Activated B cell treated with CpG ODN at 0.5 μM for 24 hours (primary cell): ENCODE measurements around the gene FMNL2. TPM values are rescaled to one million over a fixed set of nuclear protein-coding genes. Genes with fewer than 3 reads are reported as not detected.

Experiments
- ATAC-seq: fragments of 200-7000 bp; cut with Tn5 transposase; one replicate; pipeline ENCODE4 v1.10.0; 2021; ENCODE audit warnings: low read depth, mild to moderate bottlenecking, moderate library complexity
- CTCF ChIA-PET: fragments of 350-600 bp; sonication (Branson Sonifier 250); formaldehyde crosslinking; loops from one replicate; lab custom pipeline; 2021; ENCODE audit warnings: antibody characterized with exemption; lab: Charles Lee
- POLR2A ChIA-PET: fragments of 350-600 bp; sonication (Branson Sonifier 250); formaldehyde crosslinking; loops from one replicate; lab custom pipeline; 2021; ENCODE audit warnings: antibody characterized with exemption; lab: Charles Lee
- DNase-seq: peaks from one replicate; pipeline ENCODE4 v3.0.0; 2022
- H3K27ac Mint-ChIP-seq: one replicate; pipeline ENCODE4 v1.8.0; 2020; ENCODE audit warnings: mixed read lengths
- H3K27me3 Mint-ChIP-seq: one replicate; pipeline ENCODE4 v1.8.0; 2021; ENCODE audit warnings: mixed read lengths
- H3K36me3 Mint-ChIP-seq: one replicate; pipeline ENCODE4 v1.8.0; 2021; ENCODE audit warnings: low read depth, mixed read lengths
- H3K4me1 Mint-ChIP-seq: one replicate; pipeline ENCODE4 v1.8.0; 2021; ENCODE audit warnings: mixed read lengths
- H3K4me3 Mint-ChIP-seq: one replicate; pipeline ENCODE4 v1.8.0; 2020; ENCODE audit warnings: mild to moderate bottlenecking, mixed read lengths
- H3K9me3 Mint-ChIP-seq: one replicate; pipeline ENCODE4 v1.8.0; 2020; ENCODE audit warnings: mixed read lengths
- intact Hi-C: fragments of 100-400 bp; cut with micrococcal nuclease; formaldehyde crosslinking; loops from one replicate; pipeline ENCODE4 v1.15.1; 2024
- total RNA-seq: library from RNA; stranded (reverse); gene quantifications from 2 replicates; pipeline ENCODE4 v1.2.3, GENCODE V29; 2022
- TF ChIP-seq, protein P1 (sequence below): fragments of 200-600 bp; IDR thresholded peaks from one replicate; pipeline ENCODE4 v1.8.0; 2022; ENCODE audit warnings: antibody characterized with exemption, mild to moderate bottlenecking

The FMNL2 gene
- total RNA-seq, 1 donor from 2014 or later: 4.0 TPM

DNA sequence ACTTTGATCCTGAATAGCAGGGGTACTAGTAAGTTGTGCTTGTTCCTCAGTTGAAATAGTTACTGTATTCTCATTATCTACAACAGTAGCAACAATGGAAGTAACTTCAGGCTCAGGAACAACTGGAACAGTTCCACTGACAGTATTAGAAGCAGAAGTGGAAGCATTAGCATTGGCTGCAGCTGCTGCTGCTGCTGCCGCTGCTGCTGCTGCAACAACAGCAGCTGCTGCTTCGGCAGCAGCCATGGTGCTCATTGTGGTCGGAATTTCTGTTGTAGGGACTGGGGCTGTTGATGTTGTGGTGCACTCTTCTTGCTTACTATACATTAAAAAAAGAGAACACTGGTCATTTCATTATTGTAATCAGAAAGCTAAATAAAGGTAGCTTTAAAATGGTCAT lies 341.5 kb downstream of the FMNL2 start:
- H3K4me3 Mint-ChIP-seq: no peak overlapping the region
- H3K9me3 Mint-ChIP-seq: no peaks in the 10 kb centered on the region
- DNase-seq (no peak), ATAC-seq (no peak)
- H3K27ac Mint-ChIP-seq: no peak overlapping the region
- intact Hi-C loops: no loop called here
- TF ChIP-seq, protein P1, sequence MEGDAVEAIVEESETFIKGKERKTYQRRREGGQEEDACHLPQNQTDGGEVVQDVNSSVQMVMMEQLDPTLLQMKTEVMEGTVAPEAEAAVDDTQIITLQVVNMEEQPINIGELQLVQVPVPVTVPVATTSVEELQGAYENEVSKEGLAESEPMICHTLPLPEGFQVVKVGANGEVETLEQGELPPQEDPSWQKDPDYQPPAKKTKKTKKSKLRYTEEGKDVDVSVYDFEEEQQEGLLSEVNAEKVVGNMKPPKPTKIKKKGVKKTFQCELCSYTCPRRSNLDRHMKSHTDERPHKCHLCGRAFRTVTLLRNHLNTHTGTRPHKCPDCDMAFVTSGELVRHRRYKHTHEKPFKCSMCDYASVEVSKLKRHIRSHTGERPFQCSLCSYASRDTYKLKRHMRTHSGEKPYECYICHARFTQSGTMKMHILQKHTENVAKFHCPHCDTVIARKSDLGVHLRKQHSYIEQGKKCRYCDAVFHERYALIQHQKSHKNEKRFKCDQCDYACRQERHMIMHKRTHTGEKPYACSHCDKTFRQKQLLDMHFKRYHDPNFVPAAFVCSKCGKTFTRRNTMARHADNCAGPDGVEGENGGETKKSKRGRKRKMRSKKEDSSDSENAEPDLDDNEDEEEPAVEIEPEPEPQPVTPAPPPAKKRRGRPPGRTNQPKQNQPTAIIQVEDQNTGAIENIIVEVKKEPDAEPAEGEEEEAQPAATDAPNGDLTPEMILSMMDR: no peak
- ChIA-PET POLR2A (no interaction called here), CTCF (no interaction called here)
- H3K27me3 Mint-ChIP-seq: no peaks in the 10 kb centered on the region
- H3K4me1 Mint-ChIP-seq: no peaks in the 10 kb centered on the region
- peaks cover 70% of the 10 kb centered on the region for H3K36me3 Mint-ChIP-seq

GRCh38 chr2:152678808-152679207 lies 343.8 kb downstream of the FMNL2 start:
- H3K27me3 Mint-ChIP-seq: no peaks in the 10 kb centered on the region
- DNase-seq (no peak), ATAC-seq (no peak)
- no peak overlapping the region for H3K4me3 Mint-ChIP-seq
- peaks cover 68% of the 10 kb centered on the region for H3K36me3 Mint-ChIP-seq
- no peaks in the 10 kb centered on the region for H3K9me3 Mint-ChIP-seq
- POLR2A ChIA-PET: no interaction called here
- no peak overlapping the region for H3K27ac Mint-ChIP-seq
- CTCF ChIA-PET: no interaction called here
- intact Hi-C loops: no loop called here
- no peaks in the 10 kb centered on the region for H3K4me1 Mint-ChIP-seq
- TF ChIP-seq, protein P1: no peak

GRCh38 chr2:152682663-152683062 lies 347.7 kb downstream of the FMNL2 start:
- no peak overlapping the region for H3K4me3 Mint-ChIP-seq
- H3K36me3 Mint-ChIP-seq: peaks cover 66% of the 10 kb centered on the region
- DNase-seq (no peak), ATAC-seq (no peak)
- no peaks in the 10 kb centered on the region for H3K4me1 Mint-ChIP-seq
- ChIA-PET CTCF (no interaction called here), POLR2A (no interaction called here)
- TF ChIP-seq, protein P1: no peak
- intact Hi-C loops: no loop called here
- H3K27me3 Mint-ChIP-seq: no peaks in the 10 kb centered on the region
- H3K27ac Mint-ChIP-seq: no peak overlapping the region
- H3K9me3 Mint-ChIP-seq: no peaks in the 10 kb centered on the region

DNA sequence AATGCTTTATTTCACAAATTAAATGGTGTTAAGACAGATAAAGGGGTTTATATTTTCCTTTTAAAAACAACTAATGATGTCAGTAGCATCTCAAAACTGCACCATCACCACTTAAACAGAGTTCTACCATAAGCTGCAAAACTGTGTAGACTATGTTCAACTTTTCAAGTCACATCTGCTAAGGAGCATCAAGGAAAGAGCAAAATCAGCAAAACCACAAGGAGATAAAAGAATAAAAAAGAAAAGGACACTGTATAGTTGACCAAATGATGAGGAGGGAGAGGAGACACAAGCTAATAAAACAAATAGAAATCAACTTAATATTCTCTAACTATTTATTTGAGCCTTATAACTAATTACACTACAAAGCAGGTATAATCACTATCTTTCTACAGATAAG lies 348.4 kb downstream of the FMNL2 start:
- H3K9me3 Mint-ChIP-seq: no peaks in the 10 kb centered on the region
- no peak for ATAC-seq
- ChIA-PET POLR2A (no interaction called here), CTCF (no interaction called here)
- intact Hi-C loops: no loop called here
- no peaks in the 10 kb centered on the region for H3K27me3 Mint-ChIP-seq
- peaks cover 72% of the 10 kb centered on the region for H3K36me3 Mint-ChIP-seq
- no peak for DNase-seq
- H3K27ac Mint-ChIP-seq: no peak overlapping the region
- TF ChIP-seq, protein P1: no peak
- no peaks in the 10 kb centered on the region for H3K4me1 Mint-ChIP-seq
- no peak overlapping the region for H3K4me3 Mint-ChIP-seq

GRCh38 chr2:152686321-152686720 lies 351.3 kb downstream of the FMNL2 start:
- Mint-ChIP-seq H3K9me3 (no peaks in the 10 kb centered on the region), H3K36me3 (peaks cover 59% of the 10 kb centered on the region), H3K27ac (no peak overlapping the region), H3K4me1 (no peaks in the 10 kb centered on the region), H3K27me3 (no peaks in the 10 kb centered on the region), H3K4me3 (no peak overlapping the region)
- ATAC-seq (no peak), DNase-seq (no peak)
- TF ChIP-seq, protein P1: no peak
- ChIA-PET POLR2A (no interaction called here), CTCF (no interaction called here)
- intact Hi-C loops: no loop called here
